Cardiac muscle cell (in vitro differentiated cells and primary cell): Measurements from ENCODE around the gene CRACR2A. TPM values are rescaled to one million over a fixed set of nuclear protein-coding genes. Genes with fewer than 3 reads are reported as not detected.
A peak's percentile ranks its signal among the peaks of the same experiment; 100 is the strongest.

ENCODE experiments used
- DNase-seq, 2 donors: peaks; one replicate each; pipeline versions ENCODE4 v3.0.0 to v3.0.0-alpha.2; 2010 to 2017; ENCODE audit warnings: low read depth in 1 of 2, low spot score in 1 of 2
- H3K27ac ChIP-seq: fragments of 200-600 bp; sonication (generic); 2 replicates; pipeline ENCODE4 v1.5.1; 2016
- H3K27me3 ChIP-seq: fragments of 200-600 bp; sonication (generic); 2 replicates; pipeline ENCODE4 v1.6.0; 2016; ENCODE audit warnings: control low read depth
- H3K36me3 ChIP-seq: fragments of 200-600 bp; sonication (generic); 2 replicates; pipeline ENCODE4 v1.5.1; 2016; ENCODE audit warnings: control low read depth
- H3K4me1 ChIP-seq: fragments of 200-600 bp; sonication (generic); 2 replicates; pipeline ENCODE4 v1.8.1; 2017; ENCODE audit warnings: low read depth, mild to moderate bottlenecking, mixed run types
- H3K4me3 ChIP-seq: fragments of 200-600 bp; sonication (generic); 2 replicates; pipeline ENCODE4 v1.5.1; 2016; ENCODE audit warnings: mild to moderate bottlenecking
- H3K9me3 ChIP-seq: fragments of 200-600 bp; sonication (generic); 2 replicates; pipeline ENCODE4 v1.5.1; 2017; ENCODE audit warnings: low read depth, mild to moderate bottlenecking, control low read depth
- polyA plus RNA-seq: library from polyadenylated mRNA; unstranded; fragments of >200 nt; fragmentation: Nextera tagmentation; extraction: Ambion mirVana; gene quantifications from 2 replicates; pipeline ENCODE4 v1.2.1, GENCODE V29; 2016
- total RNA-seq: library from RNA; depleted of rRNA; stranded (reverse); fragments of >200 nt; gene quantifications from 2 replicates; pipeline ENCODE4 v1.2.3, GENCODE V29; 2016
- TF ChIP-seq, protein P1 (sequence below): IDR thresholded peaks from 2 replicates; pipeline ENCODE4 v1.5.1; 2012; ENCODE audit warnings: low read depth, mild to moderate bottlenecking, low read length

The CRACR2A gene
- total and polyA plus RNA-seq, 2 experiments from 2014 or later = 1.3 TPM; not detected in 1

- no peaks in the 10 kb centered on the region for H3K36me3 ChIP-seq
- H3K4me1 ChIP-seq = no peaks in the 10 kb centered on the region
- TF ChIP-seq, protein P1, sequence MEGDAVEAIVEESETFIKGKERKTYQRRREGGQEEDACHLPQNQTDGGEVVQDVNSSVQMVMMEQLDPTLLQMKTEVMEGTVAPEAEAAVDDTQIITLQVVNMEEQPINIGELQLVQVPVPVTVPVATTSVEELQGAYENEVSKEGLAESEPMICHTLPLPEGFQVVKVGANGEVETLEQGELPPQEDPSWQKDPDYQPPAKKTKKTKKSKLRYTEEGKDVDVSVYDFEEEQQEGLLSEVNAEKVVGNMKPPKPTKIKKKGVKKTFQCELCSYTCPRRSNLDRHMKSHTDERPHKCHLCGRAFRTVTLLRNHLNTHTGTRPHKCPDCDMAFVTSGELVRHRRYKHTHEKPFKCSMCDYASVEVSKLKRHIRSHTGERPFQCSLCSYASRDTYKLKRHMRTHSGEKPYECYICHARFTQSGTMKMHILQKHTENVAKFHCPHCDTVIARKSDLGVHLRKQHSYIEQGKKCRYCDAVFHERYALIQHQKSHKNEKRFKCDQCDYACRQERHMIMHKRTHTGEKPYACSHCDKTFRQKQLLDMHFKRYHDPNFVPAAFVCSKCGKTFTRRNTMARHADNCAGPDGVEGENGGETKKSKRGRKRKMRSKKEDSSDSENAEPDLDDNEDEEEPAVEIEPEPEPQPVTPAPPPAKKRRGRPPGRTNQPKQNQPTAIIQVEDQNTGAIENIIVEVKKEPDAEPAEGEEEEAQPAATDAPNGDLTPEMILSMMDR = no peak
- peak in 1 of 2 donors; percentile 75 for DNase-seq
- H3K9me3 ChIP-seq = no peaks in the 10 kb centered on the region
- peaks cover 4% of the 10 kb centered on the region for H3K27me3 ChIP-seq
- no peak overlapping the region for H3K4me3 ChIP-seq
- no peak overlapping the region for H3K27ac ChIP-seq
Measured at GRCh38 chr12:3704512-3705353, 48.2 kb downstream of the CRACR2A start.

- no peaks in the 10 kb centered on the region for H3K4me1 ChIP-seq
- TF ChIP-seq, protein P1 = no peak
- H3K27ac ChIP-seq = no peak overlapping the region
- H3K4me3 ChIP-seq = no peak overlapping the region
- no peaks in the 10 kb centered on the region for H3K27me3 ChIP-seq
- no peaks in the 10 kb centered on the region for H3K36me3 ChIP-seq
- H3K9me3 ChIP-seq = no peaks in the 10 kb centered on the region
- peak in 1 of 2 donors; percentile 63 for DNase-seq
Measured at GRCh38 chr12:3700861-3701260, 52.0 kb downstream of the CRACR2A start.

- no peak overlapping the region for H3K27ac ChIP-seq
Measured at GRCh38 chr12:3698218-3698974, 54.5 kb downstream of the CRACR2A start.

GRCh38 chr12:3697311-3697870 is 55.5 kb downstream of the CRACR2A start:
- H3K4me3 ChIP-seq = no peak overlapping the region
- no peak overlapping the region for H3K27ac ChIP-seq
- DNase-seq = no peak

More at GRCh38 chr12:3698218-3698974, 54.5 kb downstream of the CRACR2A start:
- H3K9me3 ChIP-seq = no peaks in the 10 kb centered on the region
- H3K4me1 ChIP-seq = no peaks in the 10 kb centered on the region
- H3K4me3 ChIP-seq = no peak overlapping the region
- peaks cover 2% of the 10 kb centered on the region for H3K27me3 ChIP-seq
- peak in 1 of 2 donors; percentile 86 for DNase-seq
- no peaks in the 10 kb centered on the region for H3K36me3 ChIP-seq
- TF ChIP-seq, protein P1 = no peak

DNA sequence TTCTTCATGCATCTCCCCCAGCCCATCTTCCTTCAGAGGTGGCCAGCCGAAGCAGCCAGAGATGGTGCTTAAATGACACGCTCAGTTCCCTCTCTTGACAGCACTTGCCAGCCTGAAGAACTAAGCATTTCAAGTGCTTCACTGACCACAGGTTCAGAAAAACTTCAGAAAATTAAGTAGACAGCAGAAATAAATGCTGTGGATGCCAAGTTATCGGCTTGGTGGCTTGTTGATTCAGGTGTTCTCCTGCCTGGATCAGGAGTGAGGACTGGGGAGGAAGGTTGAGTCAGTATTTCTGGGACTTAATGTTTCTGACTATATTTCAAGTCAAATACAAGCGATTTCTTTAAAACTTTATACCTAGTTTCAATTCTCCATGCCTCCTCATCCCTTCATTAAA is 58.2 kb downstream of the CRACR2A start:
- no peak overlapping the region for H3K4me3 ChIP-seq
- H3K27ac ChIP-seq = no peak overlapping the region
- peaks cover 2% of the 10 kb centered on the region for H3K27me3 ChIP-seq
- TF ChIP-seq, protein P1 = no peak
- H3K36me3 ChIP-seq = no peaks in the 10 kb centered on the region
- DNase-seq = no peak
- no peaks in the 10 kb centered on the region for H3K9me3 ChIP-seq
- no peaks in the 10 kb centered on the region for H3K4me1 ChIP-seq

More at GRCh38 chr12:3697311-3697870, 55.5 kb downstream of the CRACR2A start:
- Histone ChIP-seq H3K27me3 (peaks cover 2% of the 10 kb centered on the region), H3K9me3 (no peaks in the 10 kb centered on the region), H3K36me3 (no peaks in the 10 kb centered on the region), H3K4me1 (no peaks in the 10 kb centered on the region)
- TF ChIP-seq, protein P1 = no peak
